ENCODE results near the gene TFEC.
"Not testable (repeated sequence)": the region's sequence is repeated elsewhere in the genome, so short reads cannot be mapped to it uniquely, and the experiment has no call there.

Gene TFEC

DNA sequence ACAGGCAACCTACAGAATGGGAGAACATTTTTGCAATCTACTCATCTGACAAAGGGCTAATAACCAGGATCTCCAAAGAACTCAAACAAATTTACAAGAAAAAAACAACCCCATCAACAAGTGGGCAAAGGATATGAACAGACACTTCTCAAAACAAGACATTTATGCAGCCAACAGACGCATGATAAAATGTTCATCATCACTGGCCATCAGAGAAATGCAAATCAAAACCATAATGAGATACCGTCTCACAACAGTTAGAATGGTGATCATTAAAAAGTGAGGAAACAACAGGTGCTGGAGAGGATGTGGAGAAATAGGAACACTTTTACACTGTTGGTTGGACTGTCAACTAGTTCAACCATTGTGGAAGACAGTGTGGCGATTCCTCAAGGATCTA lies 100.8 kb downstream of the TFEC start:
- not testable (repeated sequence) for H3K9me3 Mint-ChIP-seq (ENCODE audit: low read depth); H3K36me3 Mint-ChIP-seq; H3K4me3 Mint-ChIP-seq; H3K27me3 Mint-ChIP-seq; H3K27ac Mint-ChIP-seq; H3K4me1 Mint-ChIP-seq (ENCODE audit: low read depth)

- H3K27ac Mint-ChIP-seq: no peak overlapping the region
- H3K4me3 Mint-ChIP-seq: no peak overlapping the region
- no peaks in the 10 kb centered on the region for H3K27me3 Mint-ChIP-seq
- H3K9me3 Mint-ChIP-seq (ENCODE audit: low read depth): no peaks in the 10 kb centered on the region
- no peaks in the 10 kb centered on the region for H3K36me3 Mint-ChIP-seq
- no peaks in the 10 kb centered on the region for H3K4me1 Mint-ChIP-seq (ENCODE audit: low read depth)
Observed at GRCh38 chr7:115924411-115924810, 106.2 kb downstream of the TFEC start.

- Mint-ChIP-seq H3K36me3 (no peaks in the 10 kb centered on the region), H3K27ac (no peak overlapping the region), H3K9me3 (ENCODE audit: low read depth) (no peaks in the 10 kb centered on the region), H3K4me3 (no peak overlapping the region), H3K27me3 (no peaks in the 10 kb centered on the region), H3K4me1 (ENCODE audit: low read depth) (no peaks in the 10 kb centered on the region)
Observed at GRCh38 chr7:115920367-115920766, 110.2 kb downstream of the TFEC start.

GRCh38 chr7:115914951-115915350 lies 115.6 kb downstream of the TFEC start:
- H3K27me3 Mint-ChIP-seq: peaks cover 2% of the 10 kb centered on the region
- H3K4me3 Mint-ChIP-seq: no peak overlapping the region
- no peaks in the 10 kb centered on the region for H3K36me3 Mint-ChIP-seq
- no peaks in the 10 kb centered on the region for H3K9me3 Mint-ChIP-seq (ENCODE audit: low read depth)
- no peak overlapping the region for H3K27ac Mint-ChIP-seq
- H3K4me1 Mint-ChIP-seq (ENCODE audit: low read depth): no peaks in the 10 kb centered on the region

GRCh38 chr7:115911465-115911864 lies 119.1 kb downstream of the TFEC start:
- Mint-ChIP-seq H3K4me3 (no peak overlapping the region), H3K27me3 (peaks cover 2% of the 10 kb centered on the region), H3K36me3 (no peaks in the 10 kb centered on the region), H3K4me1 (ENCODE audit: low read depth) (no peaks in the 10 kb centered on the region), H3K27ac (no peak overlapping the region), H3K9me3 (ENCODE audit: low read depth) (no peaks in the 10 kb centered on the region)

GRCh38 chr7:115910541-115911164 lies 119.9 kb downstream of the TFEC start:
- Mint-ChIP-seq H3K9me3 (ENCODE audit: low read depth) (no peaks in the 10 kb centered on the region), H3K27ac (no peak overlapping the region), H3K4me3 (no peak overlapping the region), H3K4me1 (ENCODE audit: low read depth) (no peaks in the 10 kb centered on the region), H3K36me3 (no peaks in the 10 kb centered on the region), H3K27me3 (peaks cover 2% of the 10 kb centered on the region)

DNA sequence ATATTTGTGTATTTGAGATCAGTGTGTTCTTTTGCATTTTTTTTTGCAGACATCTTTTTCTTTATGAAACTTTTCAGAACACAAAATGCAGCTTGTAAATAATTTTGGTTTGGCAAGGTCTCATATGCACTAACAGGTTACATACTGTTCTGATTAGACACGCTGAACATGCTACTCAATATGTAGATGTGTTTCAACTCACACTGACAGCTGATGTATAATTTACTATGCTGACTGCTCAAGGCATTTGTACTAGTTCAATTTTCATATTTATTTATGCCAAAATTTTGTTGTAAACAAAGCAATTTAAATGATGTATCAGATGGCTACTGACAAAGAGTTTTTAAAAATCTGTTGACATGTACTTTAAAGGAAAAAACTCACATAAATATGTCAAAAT lies 123.8 kb downstream of the TFEC start:
- no peaks in the 10 kb centered on the region for H3K36me3 Mint-ChIP-seq
- no peaks in the 10 kb centered on the region for H3K27me3 Mint-ChIP-seq
- H3K27ac Mint-ChIP-seq: no peak overlapping the region
- no peaks in the 10 kb centered on the region for H3K9me3 Mint-ChIP-seq (ENCODE audit: low read depth)
- no peak overlapping the region for H3K4me3 Mint-ChIP-seq
- H3K4me1 Mint-ChIP-seq (ENCODE audit: low read depth): no peaks in the 10 kb centered on the region

DNA sequence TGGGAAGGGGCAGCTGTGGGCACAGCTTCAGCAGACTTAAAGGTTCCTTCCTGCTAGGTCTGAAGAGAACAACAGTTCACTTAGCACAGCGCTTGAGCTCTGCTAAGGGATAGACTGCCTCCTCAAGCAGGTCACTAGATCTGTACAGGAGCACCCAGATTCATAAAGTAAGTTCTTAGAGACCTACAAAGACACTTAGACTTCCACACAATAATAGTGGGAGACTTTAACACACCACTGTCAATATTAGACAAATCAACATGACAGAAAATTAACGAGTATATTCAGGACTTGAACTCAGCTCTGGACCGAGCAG lies 140.9 kb downstream of the TFEC start:
- Mint-ChIP-seq H3K4me1 (ENCODE audit: low read depth) (no peaks in the 10 kb centered on the region), H3K36me3 (no peaks in the 10 kb centered on the region), H3K27me3 (no peaks in the 10 kb centered on the region), H3K4me3 (no peak overlapping the region), H3K27ac (no peak overlapping the region), H3K9me3 (ENCODE audit: low read depth) (peaks cover 3% of the 10 kb centered on the region)

DNA sequence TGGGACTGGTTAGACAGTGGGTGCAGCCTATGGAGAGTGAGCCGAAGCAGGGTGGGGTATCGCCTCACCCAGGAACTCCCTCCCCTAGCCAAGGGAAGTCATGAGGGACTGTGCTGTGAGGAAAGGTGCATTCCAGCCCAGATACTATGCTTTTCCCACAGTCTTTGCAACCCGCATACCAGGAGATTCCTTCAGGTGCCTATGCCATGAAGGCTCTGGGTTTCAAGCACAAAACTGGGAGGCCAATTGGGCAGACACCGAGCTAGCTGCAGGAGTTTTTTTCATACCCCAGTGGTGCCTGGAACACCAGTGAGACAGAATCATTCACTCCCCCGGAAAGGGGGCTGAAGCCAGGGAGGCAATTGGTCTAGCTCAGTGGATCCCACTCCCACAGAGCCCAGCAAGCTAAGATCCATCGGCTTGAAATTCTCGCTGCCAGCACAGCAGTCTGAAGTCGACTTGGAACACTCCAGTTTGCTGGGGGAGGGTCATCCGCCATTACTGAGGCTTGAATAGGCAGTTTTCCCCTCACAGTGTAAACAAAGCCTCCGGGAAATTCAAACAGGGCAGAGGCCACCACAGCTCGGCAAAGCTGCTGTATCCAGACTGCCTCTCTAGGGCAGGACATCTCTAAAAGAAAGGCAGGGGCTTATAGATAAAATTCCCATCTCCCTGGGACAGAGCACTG lies 141.4 kb downstream of the TFEC start:
- Mint-ChIP-seq H3K4me1 (ENCODE audit: low read depth) (no peaks in the 10 kb centered on the region), H3K9me3 (ENCODE audit: low read depth) (peaks cover 3% of the 10 kb centered on the region), H3K36me3 (no peaks in the 10 kb centered on the region), H3K27me3 (no peaks in the 10 kb centered on the region), H3K4me3 (no peak overlapping the region), H3K27ac (no peak overlapping the region)

DNA sequence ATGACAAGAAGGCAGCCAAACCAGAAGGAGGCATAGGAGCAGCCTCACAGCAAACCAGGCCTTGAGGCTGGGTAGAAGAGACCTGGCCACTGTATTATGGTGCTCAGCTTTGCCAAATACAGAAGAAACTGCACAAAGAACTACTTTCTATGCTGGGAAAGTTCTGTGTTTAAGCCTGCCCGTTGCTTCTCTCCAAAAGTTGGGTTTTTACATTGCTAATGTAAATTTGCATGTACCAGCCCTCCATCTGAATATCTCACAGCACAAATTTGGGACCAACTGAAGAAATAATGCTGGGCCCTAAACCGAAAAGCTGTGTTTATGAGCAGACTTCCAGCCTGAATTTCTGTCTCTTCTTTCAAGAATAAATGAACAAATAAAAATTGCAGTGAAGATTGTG lies 145.0 kb downstream of the TFEC start:
- Mint-ChIP-seq H3K27me3 (no peaks in the 10 kb centered on the region), H3K36me3 (no peaks in the 10 kb centered on the region), H3K27ac (no peak overlapping the region)

More for the DNA sequence above, 145.0 kb downstream of the TFEC start:
- Mint-ChIP-seq H3K9me3 (ENCODE audit: low read depth) (peaks cover 3% of the 10 kb centered on the region), H3K4me1 (ENCODE audit: low read depth) (no peaks in the 10 kb centered on the region), H3K4me3 (no peak overlapping the region)

Measured in activated naive CD8-positive, alpha-beta T cell (primary cell).